ENCODE measurements around the gene TBCCD1. TPM values are rescaled to one million over a fixed set of nuclear protein-coding genes. Genes with fewer than 3 reads are reported as not detected.
A peak's percentile ranks its signal among the peaks of the same experiment; 100 is the strongest.

Gene TBCCD1, protein sequence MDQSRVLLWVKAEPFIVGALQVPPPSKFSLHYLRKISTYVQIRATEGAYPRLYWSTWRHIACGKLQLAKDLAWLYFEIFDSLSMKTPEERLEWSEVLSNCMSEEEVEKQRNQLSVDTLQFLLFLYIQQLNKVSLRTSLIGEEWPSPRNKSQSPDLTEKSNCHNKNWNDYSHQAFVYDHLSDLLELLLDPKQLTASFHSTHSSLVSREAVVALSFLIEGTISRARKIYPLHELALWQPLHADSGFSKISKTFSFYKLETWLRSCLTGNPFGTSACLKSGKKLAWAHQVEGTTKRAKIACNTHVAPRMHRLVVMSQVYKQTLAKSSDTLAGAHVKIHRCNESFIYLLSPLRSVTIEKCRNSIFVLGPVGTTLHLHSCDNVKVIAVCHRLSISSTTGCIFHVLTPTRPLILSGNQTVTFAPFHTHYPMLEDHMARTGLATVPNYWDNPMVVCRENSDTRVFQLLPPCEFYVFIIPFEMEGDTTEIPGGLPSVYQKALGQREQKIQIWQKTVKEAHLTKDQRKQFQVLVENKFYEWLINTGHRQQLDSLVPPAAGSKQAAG
- total RNA-seq (ENCODE audit: unreplicated experiment), result 12.5 TPM
- long read RNA-seq, transcript TBCCD1-201 (8 exons, 2,441 nt), result major isoform, 9 of 13 reads
- long read RNA-seq, partial matches to known transcripts, result 1 of 13 reads
- long read RNA-seq, other reads (novel, unspliced or antisense), result 3 of 13 reads

DNA sequence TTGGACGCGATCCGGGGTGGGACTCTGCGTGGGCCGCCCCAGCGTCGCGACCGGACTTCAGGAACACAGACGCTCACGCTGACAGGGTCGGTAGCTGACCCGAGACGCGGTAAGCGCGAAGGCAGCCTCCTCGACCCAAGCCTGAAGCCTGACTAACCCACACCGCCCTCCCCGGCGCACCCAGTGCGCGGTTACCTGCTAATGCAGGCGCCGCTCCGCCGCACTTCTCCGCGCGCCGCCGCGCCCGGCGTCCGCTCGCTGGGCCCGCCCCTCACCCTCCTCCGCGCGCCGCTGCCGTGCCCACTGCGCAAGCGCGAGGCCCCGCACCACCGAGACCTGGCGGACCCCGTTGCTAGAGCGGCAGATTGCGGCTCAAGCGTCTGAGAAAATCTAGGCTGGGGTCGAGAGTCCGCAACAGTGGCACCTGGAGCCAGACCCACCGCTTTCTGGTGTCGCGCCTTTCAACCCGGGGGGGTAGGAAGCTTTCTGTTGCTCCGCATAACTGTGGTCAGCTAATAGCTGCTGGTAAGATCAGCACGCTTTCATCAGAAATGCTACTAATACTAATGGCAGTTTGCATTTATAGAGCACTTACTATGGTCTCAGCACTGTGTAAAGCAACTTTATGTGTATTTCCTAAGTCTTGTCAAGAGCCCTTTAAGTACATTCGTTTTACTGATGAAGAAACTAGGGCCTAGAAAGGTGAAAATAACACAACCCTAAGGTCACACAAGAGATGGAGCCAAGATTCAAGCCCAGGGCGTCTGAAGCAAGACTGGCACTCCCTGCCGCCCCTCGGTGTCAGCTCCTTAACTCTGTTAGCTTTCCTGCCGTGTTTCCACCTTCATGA, at the start of gene TBCCD1:
TBCCD1 (minus strand) TSS at position 268 of the 850 bp plus-strand sequence. CDS start 3,010 bp downstream, outside the sequence.
- H3K4me1 Mint-ChIP-seq (ENCODE audit: low read depth, unreplicated experiment), result peaks cover 10% of the 10 kb centered on the region
- H3K4me3 Mint-ChIP-seq (ENCODE audit: unreplicated experiment), result peak within 1 kb of the TSS; percentile 92
- no peaks in the 10 kb centered on the region for H3K36me3 Mint-ChIP-seq (ENCODE audit: unreplicated experiment)
- peaks cover 11% of the 10 kb centered on the region for H3K27me3 Mint-ChIP-seq (ENCODE audit: unreplicated experiment)
- TF ChIP-seq CTCF (IDR thresholded peaks at IDR 0.05; ENCODE audit: partially characterized antibody, unreplicated experiment), result no peak
- DNase-seq, result peak; percentile 96
- peak within 1 kb of the TSS; percentile 84 for H3K27ac Mint-ChIP-seq (ENCODE audit: unreplicated experiment)
- peaks cover 4% of the 10 kb centered on the region for H3K9me3 Mint-ChIP-seq (ENCODE audit: unreplicated experiment)

DNA sequence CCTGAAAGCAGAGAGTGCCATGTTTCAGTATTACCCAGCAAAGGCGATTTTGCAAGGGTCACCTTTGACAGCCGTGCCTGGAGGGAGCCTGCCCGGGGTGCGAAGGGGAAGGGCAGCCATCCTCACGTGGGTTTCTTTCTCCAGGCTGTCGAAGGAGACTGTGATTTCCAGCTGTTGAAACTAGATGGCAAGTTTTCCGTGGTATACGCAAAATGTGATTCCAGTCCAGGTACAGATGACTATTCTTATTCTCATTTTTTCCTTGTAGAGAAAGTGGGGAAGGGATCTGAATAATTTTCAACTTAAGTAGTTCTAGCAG, 49.1 kb upstream of the TBCCD1 start:
- TF ChIP-seq CTCF (IDR thresholded peaks at IDR 0.05; ENCODE audit: partially characterized antibody, unreplicated experiment), result no peak
- H3K4me3 Mint-ChIP-seq (ENCODE audit: unreplicated experiment), result no peak overlapping the region
- no peak overlapping the region for H3K27ac Mint-ChIP-seq (ENCODE audit: unreplicated experiment)

DNA sequence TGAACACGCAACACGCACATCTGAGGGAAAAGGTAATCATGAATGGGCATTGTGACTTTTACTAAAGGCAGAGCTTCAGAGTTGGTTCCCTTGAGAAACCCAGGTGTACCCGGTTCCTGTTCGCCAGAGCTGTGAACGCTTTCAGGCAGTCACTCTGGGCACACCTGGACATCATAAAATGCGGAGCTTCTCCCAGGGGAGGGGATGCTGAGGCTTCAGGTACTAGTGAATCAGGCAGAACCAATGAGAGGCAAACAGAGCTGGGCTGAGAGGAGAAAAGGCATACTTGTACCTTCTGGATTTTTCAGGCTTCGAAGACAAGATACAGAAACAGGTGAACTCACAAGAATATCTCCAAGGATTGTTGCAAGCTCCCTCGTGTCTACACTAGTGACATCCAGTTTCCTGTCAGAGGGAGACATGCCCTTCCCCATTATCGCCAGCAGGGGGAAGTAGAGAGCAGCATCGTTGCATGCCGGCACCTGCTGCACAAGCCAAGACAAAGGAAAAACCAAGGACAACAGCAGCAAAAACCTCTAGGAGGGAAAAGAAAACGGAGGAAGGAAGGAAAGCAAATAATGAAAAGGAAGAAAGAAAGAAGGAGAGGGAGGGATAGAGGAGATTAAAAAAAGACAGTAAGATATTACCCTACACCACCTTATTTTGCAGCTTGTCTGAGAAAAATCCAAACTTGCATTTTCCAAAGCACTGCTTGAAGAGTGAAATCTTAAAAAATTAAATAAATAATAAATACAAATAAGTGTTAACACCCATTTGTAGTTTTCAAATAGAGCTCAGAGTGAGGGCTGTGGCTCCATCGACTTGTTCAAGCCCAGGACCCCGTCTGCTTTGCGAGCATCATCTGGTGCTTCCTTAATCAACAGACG, 47.7 kb upstream of the TBCCD1 start:
- no peak overlapping the region for H3K4me3 Mint-ChIP-seq (ENCODE audit: unreplicated experiment)
- peak overlapping the region; percentile 60 for H3K27ac Mint-ChIP-seq (ENCODE audit: unreplicated experiment)
- peaks cover 2% of the 10 kb centered on the region for H3K27me3 Mint-ChIP-seq (ENCODE audit: unreplicated experiment)
- peaks cover 5% of the 10 kb centered on the region for H3K9me3 Mint-ChIP-seq (ENCODE audit: unreplicated experiment)
- peaks cover 1% of the 10 kb centered on the region for H3K4me1 Mint-ChIP-seq (ENCODE audit: low read depth, unreplicated experiment)
- TF ChIP-seq CTCF (IDR thresholded peaks at IDR 0.05; ENCODE audit: partially characterized antibody, unreplicated experiment), result peak; percentile 96
- no peaks in the 10 kb centered on the region for H3K36me3 Mint-ChIP-seq (ENCODE audit: unreplicated experiment)
- peak; percentile 88 for DNase-seq

More for the DNA sequence above, 49.1 kb upstream of the TBCCD1 start:
- Mint-ChIP-seq H3K4me1 (ENCODE audit: low read depth, unreplicated experiment) (peaks cover 1% of the 10 kb centered on the region), H3K9me3 (ENCODE audit: unreplicated experiment) (peaks cover 5% of the 10 kb centered on the region), H3K27me3 (ENCODE audit: unreplicated experiment) (peaks cover 2% of the 10 kb centered on the region), H3K36me3 (ENCODE audit: unreplicated experiment) (no peaks in the 10 kb centered on the region)
- DNase-seq, result no peak

- H3K27me3 Mint-ChIP-seq (ENCODE audit: unreplicated experiment), result peaks cover 2% of the 10 kb centered on the region
- peaks cover 5% of the 10 kb centered on the region for H3K9me3 Mint-ChIP-seq (ENCODE audit: unreplicated experiment)
- H3K36me3 Mint-ChIP-seq (ENCODE audit: unreplicated experiment), result no peaks in the 10 kb centered on the region
- DNase-seq, result no peak
- no peak overlapping the region for H3K4me3 Mint-ChIP-seq (ENCODE audit: unreplicated experiment)
- H3K4me1 Mint-ChIP-seq (ENCODE audit: low read depth, unreplicated experiment), result peaks cover 1% of the 10 kb centered on the region
- H3K27ac Mint-ChIP-seq (ENCODE audit: unreplicated experiment), result no peak overlapping the region
- TF ChIP-seq CTCF (IDR thresholded peaks at IDR 0.05; ENCODE audit: partially characterized antibody, unreplicated experiment), result no peak
Observed at GRCh38 chr3:186614266-186614596, 47.1 kb upstream of the TBCCD1 start.

All from glutamatergic neuron (in vitro differentiated cells).